GM12865 (cell line): ENCODE results near the gene TRPV3.

Source experiments
- DNase-seq: peaks from one replicate; pipeline ENCODE4 v3.0.0; 2010; ENCODE audit warnings: low read depth
- H3K4me3 ChIP-seq: 2 replicates; pipeline ENCODE4 v1.5.1; 2011; ENCODE audit warnings: mild to moderate bottlenecking, low read depth, low read length, control low read depth
- CTCF ChIP-seq: IDR thresholded peaks from 2 replicates; pipeline ENCODE4 v1.5.1; 2011; ENCODE audit warnings: low read length, control low read depth, low read depth, inconsistent platforms; ENCODE audit not compliant: insufficient read depth; ENCODE audit errors: missing control alignments

Gene TRPV3

GRCh38 chr17:3554440-3554839 is 3.2 kb downstream of the TRPV3 start:
- DNase-seq: no peak
- no peak for TF ChIP-seq CTCF
- no peak overlapping the region for H3K4me3 ChIP-seq

DNA sequence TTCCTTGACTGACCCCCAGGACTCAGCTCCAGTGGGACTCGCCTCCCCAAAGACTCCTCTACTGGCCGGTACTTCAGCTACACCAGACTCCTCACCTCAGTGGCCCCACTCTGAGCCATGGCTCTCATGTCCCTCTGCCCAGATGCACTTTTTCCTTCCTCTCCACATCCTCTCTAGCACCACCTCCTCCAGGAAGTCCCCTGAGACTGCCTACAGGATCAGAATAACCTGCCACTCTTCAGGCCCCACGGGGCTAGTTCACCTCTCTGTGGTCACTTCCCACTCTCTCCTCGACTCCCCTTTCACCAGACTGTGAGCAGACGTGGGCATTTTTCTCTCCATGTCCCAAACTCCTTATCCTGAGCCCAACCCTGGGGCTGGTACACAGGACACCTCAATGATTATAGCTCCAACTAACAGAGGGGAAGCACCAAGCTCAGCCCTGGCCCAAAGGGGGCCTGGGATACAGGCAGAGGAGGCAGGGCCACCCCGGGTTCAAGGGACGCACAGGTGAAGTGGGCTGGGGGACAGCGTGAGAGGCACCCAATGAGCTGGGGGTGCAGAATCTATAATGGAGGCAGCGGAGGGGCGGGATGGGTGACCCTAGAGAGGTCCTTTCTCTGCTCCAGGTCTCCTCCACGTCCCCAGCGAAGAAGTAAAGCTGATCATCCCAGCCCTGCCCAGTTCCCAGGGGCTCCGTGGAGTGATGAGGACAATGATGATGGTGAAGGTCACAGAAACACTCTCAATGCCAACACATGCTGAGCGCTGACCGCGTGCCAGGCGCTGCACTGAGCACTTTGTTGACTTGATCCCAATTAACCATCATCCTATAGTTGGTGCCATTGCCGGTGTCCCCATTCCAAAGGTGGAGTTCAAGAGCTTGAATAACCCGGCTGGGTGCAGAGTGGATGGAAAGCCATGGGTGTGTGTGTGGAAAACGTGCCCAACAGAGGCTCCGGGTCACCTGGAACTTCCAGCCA is 3.9 kb downstream of the TRPV3 start:
- no peak for TF ChIP-seq CTCF
- no peak for DNase-seq
- H3K4me3 ChIP-seq: no peak overlapping the region

DNA sequence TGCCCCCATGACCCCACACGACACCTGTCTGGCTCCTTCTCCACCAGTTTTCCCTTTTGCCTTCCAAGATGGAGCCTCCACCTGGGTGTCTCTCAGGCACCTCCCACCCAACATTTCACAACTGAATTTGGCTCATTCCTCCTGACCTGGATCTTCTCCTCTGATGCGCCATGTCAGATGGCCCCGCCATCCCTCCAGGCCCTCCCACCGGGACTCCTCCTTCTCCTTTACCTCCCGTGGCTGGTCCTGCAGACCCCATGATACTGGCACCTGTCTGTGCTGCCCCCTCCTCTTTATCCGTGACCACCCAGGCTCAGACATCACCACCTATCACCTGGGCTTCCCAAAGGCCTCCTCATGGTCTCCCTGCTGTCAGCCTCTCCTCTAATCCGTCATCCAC is 4.7 kb downstream of the TRPV3 start:
- DNase-seq: no peak
- TF ChIP-seq CTCF: no peak
- no peak overlapping the region for H3K4me3 ChIP-seq

- DNase-seq: no peak
- TF ChIP-seq CTCF: no peak
- no peak overlapping the region for H3K4me3 ChIP-seq
These were observed 6.4 kb downstream of the TRPV3 start for GRCh38 chr17:3551189-3551588.

- H3K4me3 ChIP-seq: no peak overlapping the region
- no peak for DNase-seq
- no peak for TF ChIP-seq CTCF
These were observed 7.9 kb downstream of the TRPV3 start for GRCh38 chr17:3549610-3550162.

GRCh38 chr17:3547628-3548027 is 10.0 kb downstream of the TRPV3 start:
- H3K4me3 ChIP-seq: no peak overlapping the region
- no peak for TF ChIP-seq CTCF
- no peak for DNase-seq
